KMS-11 (cell line): ENCODE measurements around the gene PDE11A.

Experiments
- H2AFZ ChIP-seq: fragments of 200-600 bp; sonication (generic); 2 replicates; pipeline ENCODE4 v1.6.1; 2016; ENCODE audit warnings: antibody characterized with exemption, mixed run types, low read depth
- H3K27ac ChIP-seq: fragments of 200-600 bp; sonication (generic); 2 replicates; pipeline ENCODE4 v1.6.1; 2016; ENCODE audit warnings: mild to moderate bottlenecking, mixed run types
- H3K27me3 ChIP-seq: fragments of 200-600 bp; sonication (generic); 2 replicates; pipeline ENCODE4 v1.6.1; 2017; ENCODE audit warnings: mild to moderate bottlenecking, low read depth, mixed run types, moderate library complexity; ENCODE audit not compliant: insufficient read depth
- H3K36me3 ChIP-seq: fragments of 200-600 bp; sonication (generic); 2 replicates; pipeline ENCODE4 v1.6.1; 2017; ENCODE audit warnings: mild to moderate bottlenecking, mixed run types; ENCODE audit not compliant: insufficient read depth
- H3K4me1 ChIP-seq: fragments of 200-600 bp; sonication (generic); 2 replicates; pipeline ENCODE4 v1.6.1; 2016; ENCODE audit warnings: mild to moderate bottlenecking, low read depth, mixed run types; ENCODE audit not compliant: poor library complexity, severe bottlenecking
- H3K4me2 ChIP-seq: fragments of 200-600 bp; sonication (generic); 2 replicates; pipeline ENCODE4 v1.7.0; 2016; ENCODE audit warnings: mild to moderate bottlenecking, mixed run types
- H3K4me3 ChIP-seq: fragments of 200-600 bp; sonication (generic); IDR thresholded peaks from 2 replicates; pipeline ENCODE4 v1.6.1; 2017; ENCODE audit warnings: low read depth, low read length, mixed read lengths; ENCODE audit not compliant: insufficient read depth
- H3K79me2 ChIP-seq: fragments of 200-600 bp; sonication (generic); 2 replicates; pipeline ENCODE4 v1.6.1; 2016; ENCODE audit warnings: low read depth, mixed run types; ENCODE audit not compliant: insufficient read depth
- H3K9ac ChIP-seq: fragments of 200-600 bp; sonication (generic); 2 replicates; pipeline ENCODE4 v1.6.1; 2016; ENCODE audit warnings: mild to moderate bottlenecking, mixed run types
- H4K20me1 ChIP-seq: fragments of 200-600 bp; sonication (generic); 2 replicates; pipeline ENCODE4 v1.6.1; 2016; ENCODE audit warnings: mild to moderate bottlenecking, mixed run types; ENCODE audit not compliant: insufficient read depth
- CTCF ChIP-seq: fragments of 200-600 bp; sonication (generic); conservative IDR thresholded peaks from 2 replicates; pipeline ENCODE4 v1.6.1; 2017; ENCODE audit warnings: low read depth, mild to moderate bottlenecking, antibody characterized with exemption, low read length, moderate library complexity, mixed read lengths

The PDE11A gene

GRCh38 chr2:177662895-177663294, 409.7 kb downstream of the PDE11A start:
- TF ChIP-seq CTCF: no peak
- Histone ChIP-seq H3K4me1 (peaks cover 16% of the 10 kb centered on the region), H3K4me2 (no peak overlapping the region), H3K79me2 (no peaks in the 10 kb centered on the region), H2AFZ (no peak overlapping the region), H4K20me1 (no peaks in the 10 kb centered on the region), H3K4me3 (no peak overlapping the region), H3K9ac (no peak overlapping the region), H3K27me3 (no peaks in the 10 kb centered on the region), H3K36me3 (no peaks in the 10 kb centered on the region), H3K27ac (no peak overlapping the region)

GRCh38 chr2:177660742-177661141, 411.8 kb downstream of the PDE11A start:
- no peaks in the 10 kb centered on the region for H3K36me3 ChIP-seq
- H3K27me3 ChIP-seq: no peaks in the 10 kb centered on the region
- H3K9ac ChIP-seq: no peak overlapping the region
- no peak for TF ChIP-seq CTCF
- no peaks in the 10 kb centered on the region for H4K20me1 ChIP-seq
- H2AFZ ChIP-seq: no peak overlapping the region
- no peak overlapping the region for H3K4me2 ChIP-seq
- no peaks in the 10 kb centered on the region for H3K79me2 ChIP-seq
- H3K27ac ChIP-seq: no peak overlapping the region
- H3K4me3 ChIP-seq: no peak overlapping the region
- H3K4me1 ChIP-seq: peaks cover 7% of the 10 kb centered on the region

GRCh38 chr2:177658309-177658708, 414.3 kb downstream of the PDE11A start:
- H3K27me3 ChIP-seq: no peaks in the 10 kb centered on the region
- H3K4me2 ChIP-seq: no peak overlapping the region
- H3K79me2 ChIP-seq: no peaks in the 10 kb centered on the region
- H3K27ac ChIP-seq: no peak overlapping the region
- H3K4me1 ChIP-seq: peaks cover 6% of the 10 kb centered on the region
- H2AFZ ChIP-seq: no peak overlapping the region
- no peak overlapping the region for H3K9ac ChIP-seq
- TF ChIP-seq CTCF: no peak
- no peaks in the 10 kb centered on the region for H4K20me1 ChIP-seq
- H3K36me3 ChIP-seq: no peaks in the 10 kb centered on the region
- no peak overlapping the region for H3K4me3 ChIP-seq

- Histone ChIP-seq H3K4me2 (no peak overlapping the region), H3K4me3 (no peak overlapping the region), H3K36me3 (no peaks in the 10 kb centered on the region), H3K79me2 (no peaks in the 10 kb centered on the region), H3K27ac (no peak overlapping the region), H2AFZ (no peak overlapping the region), H4K20me1 (no peaks in the 10 kb centered on the region), H3K27me3 (no peaks in the 10 kb centered on the region), H3K4me1 (no peaks in the 10 kb centered on the region), H3K9ac (no peak overlapping the region)
- TF ChIP-seq CTCF: no peak
Measured at GRCh38 chr2:177651833-177652232, 420.7 kb downstream of the PDE11A start.
